HG03095 (cell line): ENCODE results near the gene LIMK1.

Experiments used
- ATAC-seq: cut with Tn5 transposase; IDR thresholded peaks from one replicate; pipeline ENCODE4 v1.9.1; 2021; ENCODE audit warnings: moderate library complexity; ENCODE audit not compliant: unreplicated experiment

The LIMK1 gene

DNA sequence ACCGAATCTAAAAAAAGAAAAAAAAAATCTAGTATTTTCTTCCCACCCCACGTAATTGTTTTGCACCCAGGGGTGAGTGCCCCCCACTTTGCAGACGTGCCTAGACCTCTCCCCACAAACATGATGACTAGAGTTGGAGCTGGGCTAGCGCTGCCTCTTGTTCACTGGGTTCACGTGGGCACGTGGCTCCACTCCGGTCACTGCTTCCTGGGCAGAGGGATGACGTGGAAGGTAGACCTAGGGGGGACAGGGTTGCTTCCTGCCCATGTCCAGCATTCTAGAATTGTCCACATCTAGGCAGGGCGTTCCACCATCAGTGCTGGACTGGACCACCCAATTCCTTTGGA, 861 bp upstream of the LIMK1 start:
- ATAC-seq, result no peak

DNA sequence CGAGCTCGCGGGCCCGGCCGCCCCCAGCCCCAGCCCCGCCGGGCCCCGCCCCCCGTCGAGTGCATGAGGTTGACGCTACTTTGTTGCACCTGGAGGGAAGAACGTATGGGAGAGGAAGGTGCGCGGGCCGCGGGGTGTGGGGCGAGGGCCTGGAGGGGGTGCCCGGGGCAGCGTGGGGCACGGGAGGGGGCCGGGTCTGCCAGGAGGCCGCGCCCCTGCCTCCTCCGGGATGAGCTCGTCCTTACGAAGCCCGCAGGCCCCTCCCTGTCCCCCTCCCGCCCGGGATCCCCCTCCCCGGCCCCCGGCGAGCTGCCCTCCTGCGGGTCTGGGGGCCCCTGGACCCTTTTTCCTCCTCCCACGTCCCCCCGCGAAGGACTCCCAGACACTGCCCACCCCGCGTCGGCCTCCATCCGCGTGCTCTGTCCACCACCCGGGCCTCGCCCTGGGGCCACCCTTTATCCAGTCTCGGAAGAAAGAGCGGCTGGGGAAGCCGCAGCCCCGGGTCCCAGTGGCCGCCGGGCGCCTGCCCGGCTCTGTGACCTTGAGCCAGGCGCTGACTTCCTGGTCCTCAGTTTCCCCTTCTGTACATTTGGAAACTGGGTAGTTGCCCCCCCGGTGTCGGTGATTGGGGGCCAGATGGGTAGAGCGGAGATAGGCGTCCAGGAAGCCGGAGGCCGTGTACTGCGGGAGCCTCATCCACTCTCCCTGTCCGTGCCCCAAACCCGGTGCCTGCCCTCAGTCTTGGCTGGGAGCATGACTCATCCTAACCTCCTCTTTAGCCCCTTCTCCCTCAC, 521 bp downstream of the LIMK1 start:
- ATAC-seq, result peak; percentile 33

DNA sequence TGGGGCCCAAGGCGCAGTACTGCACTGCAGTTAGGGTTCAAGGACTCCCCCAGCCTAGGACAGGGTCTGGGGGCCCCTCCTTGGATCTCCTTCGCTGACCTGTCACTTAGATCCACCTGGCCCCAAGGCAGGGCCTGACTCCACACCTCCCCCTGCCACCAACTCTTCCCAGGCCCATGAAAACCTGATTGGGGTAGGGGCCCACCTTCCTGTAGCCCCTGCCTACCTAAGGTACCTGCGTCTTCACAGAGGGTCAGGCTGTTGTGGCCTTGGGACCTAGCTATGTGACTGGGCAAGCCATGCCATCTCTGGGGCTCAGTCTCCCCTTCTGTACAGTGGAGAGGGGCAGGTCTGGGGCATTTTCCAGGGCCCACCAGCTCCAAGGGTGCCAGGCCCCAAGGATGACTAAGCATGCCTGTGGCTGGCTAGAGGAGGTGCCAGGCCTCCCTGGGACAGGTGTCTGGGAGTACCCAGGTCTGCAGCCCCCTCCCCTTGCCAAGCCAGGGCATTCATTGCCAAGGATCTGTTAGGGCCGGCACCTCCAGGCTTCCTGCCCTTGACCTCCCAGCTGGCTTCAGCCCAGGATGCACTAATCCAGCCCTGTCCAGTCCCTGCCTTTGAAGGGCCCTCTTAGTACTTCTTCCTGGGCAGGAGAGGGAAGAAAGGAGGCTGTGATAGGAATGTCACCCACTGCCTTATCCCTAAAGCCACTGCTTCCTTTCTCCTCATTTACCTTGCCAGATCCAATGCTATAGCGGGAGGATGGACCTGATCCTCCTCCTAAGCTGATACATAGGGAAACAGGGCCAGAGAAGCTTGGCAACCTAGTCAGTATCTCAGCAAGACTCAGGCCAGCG, 1.3 kb downstream of the LIMK1 start:
- ATAC-seq, result no peak

DNA sequence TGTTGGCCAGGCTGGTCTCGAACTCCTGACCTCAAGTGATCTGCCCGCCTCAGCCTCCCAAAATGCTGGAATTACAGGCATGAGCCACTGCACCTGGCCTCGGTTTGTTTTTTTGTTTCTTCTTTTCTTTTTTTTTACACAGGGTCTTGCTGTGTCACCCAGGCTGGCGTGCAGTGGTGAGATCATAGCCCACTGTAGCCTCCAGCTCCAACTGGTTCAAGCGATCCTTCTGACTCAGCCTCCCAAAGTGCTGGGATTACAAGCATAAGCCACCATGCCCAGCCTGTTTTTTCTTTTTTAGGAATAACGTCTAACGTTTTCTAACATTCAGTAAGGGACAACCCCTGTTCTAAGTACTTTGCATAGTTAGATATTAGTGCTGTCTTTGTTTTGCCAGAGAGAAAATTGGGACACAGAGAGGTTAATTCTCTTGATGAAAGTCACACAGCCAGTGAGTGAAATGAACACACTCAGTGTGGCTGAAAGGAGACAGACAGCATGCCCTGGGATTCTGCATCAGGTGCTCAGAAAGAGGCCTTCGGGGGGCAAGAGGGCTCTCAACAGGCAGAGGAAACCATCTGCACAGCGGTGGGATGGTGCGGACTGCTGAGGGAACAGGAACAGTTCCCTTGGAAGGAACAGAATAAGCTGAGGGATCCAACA, 4.3 kb downstream of the LIMK1 start:
- no peak for ATAC-seq

DNA sequence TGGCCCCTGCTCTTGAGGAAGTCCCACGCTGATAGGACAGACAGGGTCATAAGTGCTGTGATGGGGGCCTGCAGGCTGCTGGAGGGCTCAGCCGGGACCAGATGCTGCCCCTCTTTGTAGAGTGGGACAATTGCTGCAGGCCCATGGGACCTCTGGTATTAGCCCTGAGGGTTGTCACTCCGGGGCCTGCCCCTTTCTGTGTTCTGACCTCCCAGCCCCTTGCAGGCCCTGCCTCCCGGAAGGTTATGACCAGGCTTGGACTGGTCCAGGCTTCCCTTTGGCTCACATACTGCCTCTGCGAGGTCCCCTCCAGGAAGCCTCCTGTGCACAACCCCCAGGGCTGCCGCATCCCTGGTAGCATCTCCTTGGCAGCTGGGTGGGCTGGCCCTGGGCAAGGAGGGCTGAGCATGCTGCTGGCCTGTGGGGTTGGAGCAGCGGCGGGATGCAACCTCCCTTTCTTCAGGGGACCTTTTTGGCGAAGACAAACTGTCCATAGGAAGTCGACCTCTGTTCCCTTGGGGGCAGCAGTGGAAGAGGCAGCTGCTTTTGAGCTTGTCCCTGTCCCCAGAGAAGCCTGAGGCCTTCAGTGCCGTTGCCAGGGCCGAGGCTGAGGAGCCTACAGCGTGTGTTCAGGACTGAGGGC, 8.8 kb downstream of the LIMK1 start:
- ATAC-seq, result no peak

DNA sequence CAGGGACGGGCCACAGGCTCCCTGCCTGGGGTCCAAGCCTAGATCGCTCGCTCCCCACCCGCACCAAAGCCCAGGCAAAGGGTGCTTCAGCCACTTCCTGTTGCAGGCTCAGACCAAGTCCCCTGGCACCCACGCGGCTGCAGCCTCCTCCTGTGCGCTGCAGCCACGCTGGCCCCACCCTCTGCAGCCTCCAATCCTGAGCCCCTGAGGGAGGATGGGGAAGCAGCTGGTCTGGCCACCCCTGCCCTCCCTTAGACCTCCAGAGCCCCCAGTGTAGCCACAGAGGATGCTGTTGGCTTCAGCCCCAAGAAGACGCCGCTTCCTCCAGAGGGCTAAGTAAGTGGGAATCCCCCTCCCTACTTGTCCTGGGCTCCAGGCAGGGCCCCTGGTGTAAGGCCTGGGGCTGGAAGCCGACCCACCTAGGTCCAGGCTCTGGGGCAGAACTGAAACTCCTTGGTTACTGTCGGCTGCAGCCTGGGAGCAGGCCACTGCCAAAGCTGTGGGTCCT, 9.4 kb downstream of the LIMK1 start:
- ATAC-seq, result peak; percentile 59

DNA sequence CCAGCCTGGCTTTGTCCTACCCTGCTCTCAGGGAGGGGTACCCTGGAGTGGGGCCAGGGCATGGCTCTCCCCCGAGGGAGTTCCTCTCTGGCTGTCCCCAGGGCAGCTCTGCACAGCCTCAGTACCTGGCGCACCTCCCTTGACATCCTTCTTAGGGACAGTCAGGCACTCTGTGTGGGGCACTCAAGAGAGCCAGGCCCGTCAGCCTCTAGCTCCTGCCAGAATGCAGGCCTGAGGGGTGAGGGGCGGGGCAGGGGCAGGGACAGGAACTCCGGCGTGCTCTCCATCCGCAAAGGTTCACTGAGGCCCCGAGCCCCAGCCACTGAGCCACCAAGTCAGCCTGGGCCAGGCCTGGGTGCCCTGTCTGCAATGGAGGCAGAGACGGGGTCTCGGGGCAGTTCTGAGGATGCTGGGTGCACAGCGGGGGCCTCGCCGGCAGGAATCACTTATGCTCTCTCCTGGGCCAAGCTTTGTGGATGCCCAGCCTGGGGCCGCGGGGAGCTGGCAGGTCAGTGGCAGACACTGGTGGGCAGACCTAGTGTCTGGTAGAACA, 10.1 kb downstream of the LIMK1 start:
- ATAC-seq, result no peak

DNA sequence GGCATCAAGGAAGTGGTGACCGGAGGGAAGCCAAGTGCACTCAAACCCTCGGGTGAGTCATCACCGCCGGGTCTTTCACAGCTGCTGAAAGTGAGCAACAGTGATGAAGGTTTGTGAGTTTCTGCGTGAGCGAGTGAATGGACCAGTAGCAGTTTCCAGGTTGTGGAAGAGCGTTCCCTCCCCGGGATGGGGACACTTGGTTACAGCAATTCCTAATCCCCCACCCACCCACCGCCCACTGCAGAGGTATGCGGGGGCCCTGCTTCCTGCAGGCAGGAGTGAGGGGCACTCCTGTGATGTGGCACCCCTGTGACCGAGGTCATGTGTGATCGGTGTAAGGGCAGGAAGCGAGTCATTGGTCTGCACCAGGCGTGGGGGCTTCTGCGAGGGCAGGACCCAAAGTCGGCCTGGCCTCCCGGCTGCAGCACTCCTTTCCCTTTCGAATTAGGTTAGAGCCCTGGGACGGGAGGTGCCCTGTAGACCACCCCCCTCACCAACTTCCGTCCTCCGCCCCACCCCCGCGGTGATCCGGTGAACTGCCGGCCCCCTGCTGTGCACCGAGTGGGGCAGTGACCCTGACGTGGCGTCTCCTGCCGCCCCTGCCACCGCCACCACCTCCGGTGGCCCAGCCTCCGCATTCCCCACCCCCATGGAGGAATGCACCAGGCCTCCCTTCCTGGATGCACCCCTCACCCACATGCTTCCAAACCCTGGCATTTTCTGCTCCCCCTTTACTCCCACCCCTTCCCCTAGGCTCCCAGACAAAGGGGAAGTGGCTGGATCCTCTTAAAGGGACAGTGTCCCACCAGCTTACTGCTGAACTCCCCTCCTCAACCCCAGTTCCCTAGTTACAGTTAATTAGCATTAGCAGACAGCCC, 10.9 kb downstream of the LIMK1 start:
- ATAC-seq, result peak; percentile 46

DNA sequence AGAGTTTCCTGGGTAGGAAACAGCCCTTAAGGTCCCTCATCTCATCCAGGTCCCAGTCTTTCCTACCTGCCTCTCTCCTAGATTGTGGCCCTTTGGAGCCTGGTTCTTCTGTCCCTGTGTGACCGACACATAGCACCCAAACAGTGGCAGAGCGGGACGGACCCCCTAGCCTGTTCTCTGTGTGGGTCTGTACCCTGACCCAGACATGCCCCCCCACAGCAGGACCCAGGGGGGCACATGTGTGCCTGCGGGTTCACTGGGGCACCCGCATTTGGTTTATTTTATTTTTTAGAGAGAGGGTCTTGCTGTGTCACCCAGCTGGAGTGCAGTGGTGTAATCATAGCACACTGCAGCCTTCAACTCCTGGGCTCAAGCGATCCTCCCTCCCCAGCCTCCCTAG, 11.5 kb downstream of the LIMK1 start:
- ATAC-seq, result no peak

DNA sequence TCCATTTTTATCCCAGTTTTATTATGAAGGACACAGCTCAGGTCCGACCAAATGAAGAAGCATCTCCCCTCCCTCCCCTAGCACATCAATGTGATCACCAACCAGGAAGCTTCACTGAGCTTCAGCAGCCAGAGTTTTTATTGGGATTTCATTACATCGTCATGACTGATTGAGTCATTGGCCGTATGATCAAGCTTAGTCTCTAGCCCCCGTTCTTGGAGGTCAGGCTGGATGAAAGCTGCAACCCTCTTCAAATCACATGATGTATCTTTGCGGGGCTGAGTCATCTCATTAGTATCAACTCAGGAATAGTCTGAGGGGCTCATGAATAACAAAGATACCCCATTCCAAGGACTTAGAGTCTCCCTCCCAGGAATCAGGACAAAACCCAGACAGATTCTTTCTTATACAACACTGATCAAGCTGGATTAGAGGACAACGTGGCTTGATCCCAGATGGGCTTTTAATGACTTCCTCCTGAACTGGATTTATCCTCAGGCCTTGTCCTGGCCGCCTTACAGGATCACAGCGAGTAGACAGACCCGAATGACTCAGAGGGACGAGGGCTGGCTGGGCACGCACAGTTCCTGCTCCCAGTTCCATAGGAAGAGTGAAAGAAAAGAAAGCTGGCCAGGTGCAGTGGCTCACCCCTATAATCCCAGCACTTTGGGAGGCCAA, 14.5 kb downstream of the LIMK1 start:
- ATAC-seq, result no peak

DNA sequence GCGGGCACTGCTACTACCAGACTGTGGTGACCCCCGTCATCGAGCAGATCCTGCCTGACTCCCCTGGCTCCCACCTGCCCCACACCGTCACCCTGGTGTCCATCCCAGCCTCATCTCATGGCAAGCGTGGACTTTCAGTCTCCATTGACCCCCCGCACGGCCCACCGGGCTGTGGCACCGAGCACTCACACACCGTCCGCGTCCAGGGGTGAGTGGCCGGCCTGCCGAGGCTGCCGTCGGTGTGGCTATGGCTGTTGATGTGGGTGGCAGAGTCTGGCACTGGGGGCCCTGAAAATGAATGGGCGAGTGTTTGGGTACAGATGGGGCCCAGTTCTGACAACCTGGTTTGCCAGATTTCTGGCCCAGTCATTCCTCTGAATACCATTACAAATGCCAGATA, 15.4 kb downstream of the LIMK1 start:
- no peak for ATAC-seq

DNA sequence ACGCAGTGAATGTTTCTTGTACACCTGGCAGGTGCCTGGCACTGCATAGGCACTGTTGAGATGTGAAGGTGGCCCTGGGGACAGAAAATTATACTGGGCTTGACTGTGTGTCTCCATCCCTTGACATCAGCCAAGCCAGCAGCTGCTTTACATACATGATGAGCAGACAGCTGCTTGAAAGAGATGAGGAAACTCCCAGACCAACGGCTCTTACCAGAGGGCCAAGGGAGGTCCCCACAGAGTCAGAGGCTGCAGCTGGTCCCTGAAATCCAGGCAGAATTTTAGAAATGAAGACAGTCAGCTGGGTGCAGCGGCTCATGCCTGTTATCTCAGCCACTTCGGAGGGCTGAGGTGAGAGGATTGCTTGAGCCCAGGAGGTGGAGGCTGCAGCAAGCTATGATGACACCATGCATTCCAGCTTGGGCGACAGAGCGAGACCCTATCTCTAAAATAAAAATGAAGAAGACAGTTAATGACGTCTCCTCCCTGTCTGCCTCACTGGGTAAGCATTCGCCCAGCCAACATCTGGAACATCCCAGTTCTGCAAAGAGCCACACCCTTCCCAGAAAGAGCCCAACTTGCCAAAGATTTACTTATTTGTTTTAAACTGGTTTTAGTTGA, 17.6 kb downstream of the LIMK1 start:
- peak; percentile 89 for ATAC-seq

DNA sequence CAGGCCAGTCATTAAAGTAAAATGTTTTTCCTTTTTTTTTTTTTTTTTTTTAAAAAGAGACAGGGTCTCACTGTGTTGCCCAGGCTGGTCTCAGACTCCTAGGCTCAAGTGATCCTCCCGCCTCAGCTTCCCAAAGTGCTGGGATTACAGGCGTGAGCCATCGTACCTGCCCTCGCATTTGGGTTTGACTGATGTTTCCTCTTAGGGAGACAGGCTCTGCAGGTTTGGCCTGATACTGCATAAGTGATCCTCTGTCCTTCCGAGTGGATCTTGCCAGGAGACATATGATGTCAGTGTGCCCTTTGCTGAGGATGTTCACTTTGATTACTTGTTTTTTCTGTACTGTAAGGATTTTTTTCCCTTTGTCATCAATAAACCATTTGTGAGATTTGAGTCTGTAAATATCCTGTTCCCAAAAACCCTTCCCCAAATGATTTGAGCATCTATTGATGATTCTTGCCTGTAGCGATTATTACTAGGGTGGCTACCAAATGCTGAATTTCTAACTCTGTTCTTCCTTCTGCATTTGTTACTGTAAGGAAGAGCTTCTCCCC, 19.7 kb downstream of the LIMK1 start:
- ATAC-seq, result no peak

DNA sequence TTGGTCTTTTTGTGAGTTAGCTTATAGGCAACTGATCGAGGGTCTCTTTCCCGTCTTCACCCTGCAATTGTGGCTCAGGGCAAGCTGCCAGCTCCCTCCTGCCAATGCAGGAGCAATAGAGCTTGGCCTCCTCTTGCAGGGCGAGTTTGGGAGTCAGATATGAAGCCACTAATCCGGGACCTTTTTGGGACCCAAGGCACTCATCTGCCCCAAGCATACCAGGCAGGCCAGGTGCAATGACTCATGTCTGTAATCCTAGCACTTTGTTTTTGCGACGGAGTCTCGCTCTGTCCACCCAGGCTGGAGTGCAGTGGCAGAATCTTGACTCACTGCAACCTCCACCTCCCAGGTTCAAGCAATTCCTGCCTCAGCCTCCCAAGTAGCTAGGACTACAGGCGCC, 21.1 kb downstream of the LIMK1 start:
- no peak for ATAC-seq

DNA sequence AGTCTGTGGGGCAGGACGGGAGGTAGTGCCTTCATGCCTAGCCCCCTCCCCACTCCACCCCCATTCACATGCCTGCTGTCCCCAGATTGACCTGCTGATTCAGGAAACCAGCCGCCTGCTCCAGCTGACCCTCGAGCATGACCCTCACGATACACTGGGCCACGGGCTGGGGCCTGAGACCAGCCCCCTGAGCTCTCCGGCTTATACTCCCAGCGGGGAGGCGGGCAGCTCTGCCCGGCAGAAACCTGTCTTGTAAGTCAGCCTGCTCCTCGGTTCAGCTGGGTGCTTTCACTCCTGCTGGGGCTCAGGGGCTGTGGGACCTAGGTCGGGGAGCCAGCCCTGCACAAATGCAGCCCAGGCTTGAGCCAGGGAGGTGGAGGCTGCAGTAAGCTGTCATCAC, 22.4 kb downstream of the LIMK1 start:
- no peak for ATAC-seq

DNA sequence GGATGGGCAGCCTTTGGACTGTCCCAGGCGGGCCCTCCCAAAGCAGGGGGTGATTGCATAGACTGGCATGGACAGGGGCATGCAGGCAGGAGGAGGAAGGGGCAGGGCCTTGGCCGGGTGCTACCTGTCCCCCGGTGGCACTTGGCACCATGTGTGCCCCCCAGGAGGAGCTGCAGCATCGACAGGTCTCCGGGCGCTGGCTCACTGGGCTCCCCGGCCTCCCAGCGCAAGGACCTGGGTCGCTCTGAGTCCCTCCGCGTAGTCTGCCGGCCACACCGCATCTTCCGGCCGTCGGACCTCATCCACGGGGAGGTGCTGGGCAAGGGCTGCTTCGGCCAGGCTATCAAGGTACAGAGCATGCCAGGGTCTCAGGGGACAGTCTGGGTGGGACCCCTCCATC, 23.2 kb downstream of the LIMK1 start:
- ATAC-seq, result no peak

DNA sequence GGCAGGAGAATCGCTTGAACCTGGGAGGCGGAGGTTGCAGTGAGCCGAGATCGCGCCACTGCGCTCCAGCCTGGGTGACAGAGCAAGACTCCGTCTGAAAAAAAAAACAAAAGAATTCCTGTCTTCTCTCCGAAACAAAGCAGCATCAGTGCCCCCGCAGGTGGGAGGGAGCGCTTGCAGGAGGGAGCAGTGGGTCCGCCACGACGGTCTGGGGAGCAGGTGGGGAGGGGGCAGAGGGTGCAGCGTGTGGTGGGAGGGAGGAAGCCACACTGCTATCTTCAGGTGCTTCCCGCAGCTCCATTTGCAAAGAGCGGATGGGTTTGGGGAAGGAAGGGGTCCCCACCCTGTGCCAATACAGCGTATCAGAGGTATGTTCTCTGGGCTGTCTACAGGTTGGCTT, 31.7 kb downstream of the LIMK1 start:
- no peak for ATAC-seq

DNA sequence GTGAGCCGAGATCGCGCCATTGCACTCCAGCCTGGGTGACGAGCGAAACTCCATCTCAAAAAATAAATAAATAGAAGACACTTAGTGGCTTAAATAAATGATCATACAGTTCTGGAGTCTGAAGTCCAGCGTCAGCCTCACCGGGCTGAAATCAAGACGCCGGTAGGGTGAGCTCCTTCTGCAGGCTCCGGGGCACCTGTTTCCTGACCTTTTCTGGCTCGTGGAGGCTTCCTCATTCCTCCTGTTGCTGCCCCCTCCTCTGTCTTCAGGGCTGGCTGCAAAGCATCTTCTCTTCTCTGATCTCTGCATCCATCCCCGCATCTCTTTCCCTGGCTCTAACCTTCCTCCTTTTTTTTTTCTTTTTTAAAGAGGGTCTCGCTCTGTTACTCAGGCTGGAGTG, 32.8 kb downstream of the LIMK1 start:
- no peak for ATAC-seq

DNA sequence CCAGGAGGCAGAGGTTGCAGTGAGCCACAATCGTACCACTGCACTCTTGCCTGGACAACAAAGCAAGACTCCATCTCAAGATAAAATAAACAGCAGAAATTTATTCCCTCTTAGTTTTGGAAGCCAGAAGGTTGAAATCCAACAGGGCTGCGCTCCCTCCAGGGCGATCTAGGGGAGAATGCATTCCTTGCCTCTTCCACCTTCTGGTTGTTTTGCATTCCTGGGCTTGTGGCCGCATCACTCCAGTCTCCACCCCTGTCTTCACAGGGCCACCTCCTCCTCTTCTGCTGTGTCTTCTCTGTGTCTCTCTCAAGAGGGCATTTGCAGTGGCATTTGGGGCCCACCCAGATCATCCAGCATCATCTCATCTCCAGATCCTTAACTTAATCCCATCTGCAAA, 36.2 kb downstream of the LIMK1 start:
- no peak for ATAC-seq
